ENCODE data around the gene ZNF84. TPM values are rescaled to one million over a fixed set of nuclear protein-coding genes. Genes with fewer than 3 reads are reported as not detected.

Gene ZNF84
- polyA plus RNA-seq, 1 of the 3 experiments (the other 2 are of a cell fraction): 12.2 TPM

GRCh38 chr12:133080026-133080367 lies 42.7 kb downstream of the ZNF84 start (continued):
- TF ChIP-seq REST (IDR thresholded peaks at IDR 0.05; ENCODE audit: low read depth, low read length) (no peak), TEAD4 (IDR thresholded peaks at IDR 0.05; ENCODE audit: borderline replicate concordance, insufficient read depth) (no peak), PBX3 (IDR thresholded peaks at IDR 0.05) (no peak), FOSL2 (IDR thresholded peaks at IDR 0.05; ENCODE audit: borderline replicate concordance, low read depth) (no peak), IRF3 (IDR thresholded peaks at IDR 0.05; ENCODE audit: low read depth, low read length) (no peak), NRF1 (IDR thresholded peaks at IDR 0.05; ENCODE audit: low read depth, low read length) (peak; percentile 56), RAD21 (IDR thresholded peaks at IDR 0.05; ENCODE audit: low read length) (no peak), CTCF (IDR thresholded peaks at IDR 0.05) (no peak), FOXM1 (IDR thresholded peaks at IDR 0.05; ENCODE audit: low read depth) (no peak), RCOR1 (IDR thresholded peaks at IDR 0.05; ENCODE audit: low read length) (no peak), RFX5 (IDR thresholded peaks at IDR 0.05; ENCODE audit: low read length) (no peak), JUND (IDR thresholded peaks at IDR 0.05) (no peak), SIN3A (IDR thresholded peaks at IDR 0.05; ENCODE audit: borderline replicate concordance, low read depth, low read length) (no peak), POLR2AphosphoS5 (IDR thresholded peaks at IDR 0.05; ENCODE audit: low read depth, low read length) (no peak), YY1 (IDR thresholded peaks at IDR 0.05; ENCODE audit: low read depth) (no peak)
- TF ChIP-seq, protein P1, sequence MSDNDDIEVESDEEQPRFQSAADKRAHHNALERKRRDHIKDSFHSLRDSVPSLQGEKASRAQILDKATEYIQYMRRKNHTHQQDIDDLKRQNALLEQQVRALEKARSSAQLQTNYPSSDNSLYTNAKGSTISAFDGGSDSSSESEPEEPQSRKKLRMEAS (IDR thresholded peaks at IDR 0.05; ENCODE audit: low read depth): peak; percentile 18; the same call in 1 of the 2 replicates
